ENCODE measurements around the gene TRAF3.

The TRAF3 gene

DNA sequence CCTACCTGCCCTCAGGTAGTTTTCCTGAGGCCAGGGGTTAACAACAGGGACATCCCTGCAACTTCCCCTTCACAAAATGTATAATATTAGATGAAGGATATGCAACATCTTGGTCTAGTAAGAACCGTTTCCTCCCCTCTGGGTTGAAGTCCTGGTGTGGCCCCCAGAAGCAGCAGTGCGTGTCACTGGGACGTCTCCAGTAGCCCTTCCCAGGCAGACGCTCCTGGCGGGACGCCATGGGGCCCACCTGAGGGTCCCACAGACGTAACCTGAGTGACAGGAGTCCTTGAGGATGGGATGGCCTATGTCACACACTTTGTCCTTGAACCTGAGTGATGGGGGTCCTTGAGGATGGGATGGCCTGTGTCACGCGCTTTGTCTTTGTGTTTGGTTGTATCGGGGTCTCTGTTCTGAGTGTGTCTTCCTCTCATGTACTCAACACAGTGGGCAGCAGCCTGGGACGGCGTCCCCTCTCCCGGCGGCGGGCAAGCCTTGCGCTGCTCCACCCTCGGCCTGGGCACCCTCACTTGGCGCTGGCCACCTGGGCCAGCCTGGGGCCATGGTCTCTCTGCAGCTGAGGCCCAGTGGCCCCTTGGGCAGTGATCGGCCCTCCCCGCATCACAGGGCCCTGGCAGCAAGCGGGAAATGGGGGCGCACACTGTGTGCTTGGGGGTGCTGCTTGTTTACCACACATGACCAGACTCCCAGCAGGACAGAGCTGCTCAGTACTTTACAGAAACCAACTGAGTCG is 130.9 kb downstream of the TRAF3 start:
- TF ChIP-seq Cebpa-rat (IDR thresholded peaks at IDR 0.05), result no peak
- H3K4me2 ChIP-seq, result peak overlapping the region in 9 of 11 experiments; percentile 39 to 94 (median 91); a peak in 18 of 22 replicates
- no peak overlapping the region for H3K27ac ChIP-seq
- peaks cover 33 to 70% (median 40%) of the 10 kb centered on the region in 11 experiments for H3K36me3 ChIP-seq
- peaks cover 34 to 71% (median 43%) of the 10 kb centered on the region in 11 experiments; a peak in 21 of 22 replicates for H4K20me1 ChIP-seq
- peaks cover 0 to 39% (median 30%) of the 10 kb centered on the region in 10 experiments; a peak in 16 of 20 replicates for H3K4me1 ChIP-seq
- H3K9ac ChIP-seq, result no peak overlapping the region
- H3K27me3 ChIP-seq, result no peaks in the 10 kb centered on the region
- H3K4me3 ChIP-seq, result no peak overlapping the region
- H3K9me3 ChIP-seq (replicated peaks in 1 of 11), result no peaks in the 10 kb centered on the region; a peak in 1 of 22 replicates

DNA sequence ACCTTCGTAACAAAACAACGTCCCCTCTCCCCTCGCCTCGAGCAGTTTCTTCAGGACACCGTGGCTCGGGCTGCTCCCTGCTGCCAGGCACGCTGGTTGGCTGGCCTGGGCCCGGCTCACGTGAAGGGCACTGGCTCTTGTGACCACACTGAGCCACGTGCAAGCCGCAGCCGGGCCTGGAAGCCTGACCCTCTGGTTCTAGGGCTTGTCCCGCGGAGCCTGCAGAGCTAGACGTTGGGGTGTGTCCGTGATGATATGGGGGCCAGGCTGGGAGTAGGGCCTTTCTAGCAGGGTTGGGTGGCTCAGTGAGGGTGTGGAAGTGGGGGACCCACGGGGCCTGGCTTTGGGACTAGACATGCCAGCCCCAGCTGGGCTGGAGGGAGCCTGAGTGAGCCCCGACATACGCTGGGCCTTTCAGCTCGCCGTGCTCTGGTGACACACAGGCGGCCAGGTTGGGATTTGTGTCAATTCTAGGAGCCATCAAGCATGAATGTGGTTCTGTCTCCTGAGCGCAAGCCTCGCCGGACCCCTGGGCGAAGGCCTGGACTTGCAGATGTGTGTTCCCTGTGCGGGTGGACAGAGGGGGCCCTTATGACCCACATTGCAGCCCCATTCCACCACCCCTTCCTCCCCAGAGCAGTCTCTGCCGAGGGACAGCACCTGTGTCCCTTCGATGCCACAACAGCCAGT is 131.7 kb downstream of the TRAF3 start:
- Histone ChIP-seq H3K9me3 (replicated peaks in 1 of 11) (no peaks in the 10 kb centered on the region; a peak in 1 of 22 replicates), H3K27ac (no peak overlapping the region), H3K4me1 (peaks cover 0 to 46% (median 38%) of the 10 kb centered on the region in 10 experiments; a peak in 16 of 20 replicates), H3K4me3 (no peak overlapping the region), H3K4me2 (peak overlapping the region in 8 of 11 experiments; percentile 68 to 94 (median 91); a peak in 12 of 22 replicates), H4K20me1 (peaks cover 34 to 64% (median 42%) of the 10 kb centered on the region in 11 experiments; a peak in 21 of 22 replicates), H3K27me3 (no peaks in the 10 kb centered on the region), H3K9ac (0 out of 22 replicates have a peak overlapping the region, but pooled peaks of 1 of the 11 experiments have one; percentile 29), H3K36me3 (peaks cover 25 to 62% (median 33%) of the 10 kb centered on the region in 11 experiments)
- no peak for TF ChIP-seq Cebpa-rat (IDR thresholded peaks at IDR 0.05)

DNA sequence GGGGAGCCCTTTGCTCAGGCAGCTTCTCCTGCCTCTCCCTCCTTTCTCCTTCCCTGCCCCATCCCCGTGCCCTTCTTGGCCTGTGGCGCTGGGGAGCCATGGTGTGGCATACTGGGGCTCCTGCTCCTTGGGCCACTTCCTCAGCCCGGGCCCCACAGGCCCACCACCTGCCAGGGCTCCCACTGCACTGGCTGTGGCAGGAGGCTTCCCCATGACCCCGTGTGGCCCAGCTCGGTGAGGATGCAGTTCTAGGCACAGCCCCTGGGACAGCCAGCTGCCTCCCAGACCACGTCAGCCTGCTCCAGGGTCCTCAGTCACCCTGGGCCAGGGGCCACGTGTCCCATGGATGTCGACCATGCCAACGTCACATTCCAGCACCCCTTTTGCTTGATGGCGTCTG is 132.2 kb downstream of the TRAF3 start:
- H4K20me1 ChIP-seq, result peaks cover 34 to 61% (median 42%) of the 10 kb centered on the region in 11 experiments; a peak in 21 of 22 replicates
- TF ChIP-seq Cebpa-rat (IDR thresholded peaks at IDR 0.05), result no peak
- peaks cover 0 to 52% (median 43%) of the 10 kb centered on the region in 10 experiments; a peak in 16 of 20 replicates for H3K4me1 ChIP-seq
- H3K27me3 ChIP-seq, result no peaks in the 10 kb centered on the region
- no peak overlapping the region for H3K4me3 ChIP-seq
- H3K9me3 ChIP-seq (replicated peaks in 1 of 11), result no peaks in the 10 kb centered on the region; a peak in 1 of 22 replicates
- no peak overlapping the region for H3K27ac ChIP-seq
- no peak overlapping the region for H3K9ac ChIP-seq
- peaks cover 20 to 57% (median 28%) of the 10 kb centered on the region in 11 experiments for H3K36me3 ChIP-seq
- peak overlapping the region in 4 of 11 experiments; percentile 86 to 94 (median 92); a peak in 5 of 22 replicates for H3K4me2 ChIP-seq

DNA sequence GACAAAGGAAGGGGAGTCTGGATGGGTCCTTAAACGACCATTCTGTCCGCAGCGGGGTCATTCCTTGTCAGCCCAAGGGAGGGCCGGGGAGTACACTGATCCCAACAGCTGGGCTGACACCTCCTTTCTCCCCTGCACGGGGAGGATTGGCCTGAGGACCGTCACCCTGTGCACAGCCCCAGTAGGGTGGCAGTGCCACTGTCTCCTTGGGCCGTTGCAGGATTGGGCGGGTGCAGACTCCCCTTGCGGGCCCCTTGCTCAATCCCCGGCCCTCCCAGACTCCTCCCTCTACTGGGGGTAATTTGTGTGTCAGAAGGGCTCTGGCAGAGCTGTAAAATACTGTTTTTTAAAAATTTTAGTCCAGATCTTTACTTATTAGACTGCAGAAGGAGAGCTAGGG is 132.7 kb downstream of the TRAF3 start:
- TF ChIP-seq Cebpa-rat (IDR thresholded peaks at IDR 0.05), result no peak
- Histone ChIP-seq H3K9me3 (replicated peaks in 1 of 11) (no peaks in the 10 kb centered on the region; a peak in 1 of 22 replicates), H3K9ac (no peak overlapping the region), H3K4me2 (no peak overlapping the region), H3K27me3 (no peaks in the 10 kb centered on the region), H3K4me1 (peaks cover 0 to 56% (median 48%) of the 10 kb centered on the region in 10 experiments; a peak in 16 of 20 replicates), H3K4me3 (no peak overlapping the region), H3K27ac (no peak overlapping the region), H4K20me1 (peaks cover 34 to 65% (median 42%) of the 10 kb centered on the region in 11 experiments; a peak in 21 of 22 replicates), H3K36me3 (peaks cover 18 to 53% (median 26%) of the 10 kb centered on the region in 11 experiments)

DNA sequence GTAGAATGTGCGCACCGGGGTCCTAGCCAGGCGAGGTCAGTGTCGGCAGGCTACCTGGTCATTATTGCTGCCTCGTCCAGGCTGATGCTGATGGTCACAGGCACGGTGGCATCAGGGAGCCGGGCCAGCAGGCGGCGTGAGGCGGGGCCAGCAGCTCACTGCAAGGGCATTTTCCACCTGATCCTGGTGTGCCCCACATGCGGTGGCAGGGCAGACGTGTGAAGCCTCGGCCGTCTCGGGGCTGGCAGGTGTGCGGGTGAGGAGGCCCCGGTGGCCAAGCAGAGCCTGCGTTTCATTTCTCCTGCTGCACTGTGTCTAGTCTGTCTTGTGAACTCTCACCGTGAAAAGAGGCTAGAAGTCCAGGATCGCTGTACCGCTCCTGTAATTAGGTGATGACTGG is 133.2 kb downstream of the TRAF3 start:
- Histone ChIP-seq H3K4me1 (peaks cover 0 to 61% (median 49%) of the 10 kb centered on the region in 10 experiments; a peak in 16 of 20 replicates), H3K36me3 (peaks cover 13 to 48% (median 21%) of the 10 kb centered on the region in 11 experiments), H3K9me3 (replicated peaks in 1 of 11) (no peaks in the 10 kb centered on the region; a peak in 1 of 22 replicates), H3K4me2 (no peak overlapping the region), H3K27me3 (no peaks in the 10 kb centered on the region), H3K4me3 (no peak overlapping the region), H3K27ac (no peak overlapping the region), H4K20me1 (peaks cover 34 to 65% (median 42%) of the 10 kb centered on the region in 11 experiments; a peak in 21 of 22 replicates), H3K9ac (no peak overlapping the region)
- TF ChIP-seq Cebpa-rat (IDR thresholded peaks at IDR 0.05), result no peak

DNA sequence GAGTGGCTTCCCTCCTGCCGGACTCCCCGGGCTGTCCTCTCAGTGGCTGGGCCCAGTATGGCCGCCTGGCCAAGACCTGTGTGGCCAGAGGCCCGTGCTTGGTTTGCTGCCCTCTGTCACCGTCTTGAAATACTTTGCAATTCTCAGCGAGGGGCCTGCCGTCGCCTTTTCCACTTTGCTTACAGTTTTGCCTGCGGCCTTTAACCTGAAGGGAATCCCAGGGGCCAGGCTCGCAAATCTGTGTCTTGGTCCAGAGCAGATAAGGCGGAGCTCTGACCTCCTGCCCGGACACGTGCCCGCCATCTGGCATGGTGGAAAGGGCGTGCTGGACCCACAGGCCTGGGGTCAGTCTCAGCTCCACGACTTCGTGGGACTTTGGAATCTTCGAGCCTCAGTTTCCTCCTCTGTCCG is 134.3 kb downstream of the TRAF3 start:
- peaks cover 5 to 37% (median 12%) of the 10 kb centered on the region in 11 experiments; a peak in 17 of 22 replicates for H3K36me3 ChIP-seq
- H3K4me2 ChIP-seq, result no peak overlapping the region
- no peak for TF ChIP-seq Cebpa-rat (IDR thresholded peaks at IDR 0.05)
- peaks cover 0 to 63% (median 48%) of the 10 kb centered on the region in 10 experiments; a peak in 16 of 20 replicates for H3K4me1 ChIP-seq
- no peak overlapping the region for H3K4me3 ChIP-seq
- no peak overlapping the region for H3K9ac ChIP-seq
- H4K20me1 ChIP-seq, result peaks cover 33 to 67% (median 41%) of the 10 kb centered on the region in 11 experiments; a peak in 21 of 22 replicates
- no peaks in the 10 kb centered on the region for H3K27me3 ChIP-seq
- H3K9me3 ChIP-seq (replicated peaks in 1 of 11), result no peaks in the 10 kb centered on the region; a peak in 1 of 22 replicates
- no peak overlapping the region for H3K27ac ChIP-seq

DNA sequence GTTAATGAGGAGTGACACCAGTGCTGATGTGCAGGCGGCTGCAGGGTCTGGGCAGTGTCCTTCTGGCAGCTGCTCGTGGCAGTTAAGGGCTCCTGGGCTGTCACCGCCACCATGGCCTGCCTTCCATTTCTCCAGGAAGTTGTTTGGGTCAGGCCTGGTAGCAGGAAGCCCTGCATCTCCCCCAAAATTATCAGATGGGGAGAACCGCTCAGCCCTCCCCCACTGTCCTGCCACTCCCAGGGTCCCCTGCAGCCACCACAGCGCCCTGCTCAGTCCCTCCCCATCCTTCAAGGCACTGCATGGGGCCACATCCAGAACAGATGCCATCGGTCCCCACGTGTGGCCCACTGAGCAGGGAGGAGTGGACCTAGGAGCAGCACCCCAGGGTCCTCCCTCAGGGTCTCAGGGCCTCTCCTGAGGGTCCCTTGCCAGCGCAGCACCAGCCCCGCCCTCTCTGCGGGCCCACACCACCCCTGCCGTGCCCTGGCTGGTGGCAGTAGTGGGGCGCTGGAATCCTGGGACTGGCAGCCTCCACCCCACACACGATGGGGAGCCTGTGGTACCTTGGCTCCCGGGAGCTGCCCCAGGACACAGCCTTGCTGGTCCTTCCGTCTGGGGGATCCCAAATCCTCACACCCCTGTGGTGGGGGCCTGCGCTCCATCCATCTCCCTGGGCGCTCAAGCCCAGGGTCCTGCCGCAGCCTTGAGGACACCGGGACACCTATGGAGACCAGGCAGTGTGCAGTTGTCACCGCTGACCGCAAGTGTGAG is 134.9 kb downstream of the TRAF3 start:
- no peak for TF ChIP-seq Cebpa-rat (IDR thresholded peaks at IDR 0.05)
- Histone ChIP-seq H4K20me1 (peaks cover 26 to 67% (median 34%) of the 10 kb centered on the region in 11 experiments; a peak in 21 of 22 replicates), H3K27ac (no peak overlapping the region), H3K9ac (no peak overlapping the region), H3K4me2 (no peak overlapping the region), H3K36me3 (peaks cover 0 to 31% (median 6%) of the 10 kb centered on the region in 11 experiments; a peak in 13 of 22 replicates), H3K4me1 (peaks cover 0 to 63% (median 42%) of the 10 kb centered on the region in 10 experiments; a peak in 16 of 20 replicates), H3K9me3 (replicated peaks in 1 of 11) (no peaks in the 10 kb centered on the region), H3K27me3 (no peaks in the 10 kb centered on the region), H3K4me3 (no peak overlapping the region)
